HCT116 (cell line): ENCODE measurements around the gene MAU2. TPM values are rescaled to one million over a fixed set of nuclear protein-coding genes. Genes with fewer than 3 reads are reported as not detected.

Experiments used
- ATAC-seq: fragments of 200-7000 bp; cut with Tn5 transposase; 2 replicates; pipeline ENCODE4 v1.9.1; 2020; ENCODE audit warnings: mild to moderate bottlenecking, moderate library complexity
- BruUV-seq: library from RNA; stranded (reverse); fragments of 400-500 nt; replicated peaks from 2 replicates; lab custom pipeline; 2021; lab: Mats Ljungman, UMichigan
- CTCF ChIA-PET: fragments of 300-600 bp; sonication (Branson Sonifier 250); formaldehyde crosslinking; loops from one replicate; lab custom pipeline; 2021; ENCODE audit warnings: antibody characterized with exemption; lab: Charles Lee
- POLR2A ChIA-PET: fragments of 300-600, 350-600 bp; sonication (Branson Sonifier 250); formaldehyde crosslinking; loops from one replicate; lab custom pipeline; 2021; ENCODE audit warnings: antibody characterized with exemption; lab: Charles Lee
- RAD21 ChIA-PET, 2 experiments: fragments of 300-600 bp; sonication (Branson Sonifier 250); formaldehyde crosslinking; loops; one replicate each; lab custom pipeline; 2023; ENCODE audit warnings: low total read pairs in 2 of 2; ENCODE audit not compliant: uncharacterized antibody in 2 of 2, unreplicated experiment in 2 of 2, low non-redundant PET in 1 of 2; lab: Charles Lee
- DNase-seq: peaks from one replicate; pipeline ENCODE4 v3.0.0-alpha.2; 2010; ENCODE audit warnings: low read depth, low spot score
- H2AFZ ChIP-seq: fragments of 200-600 bp; shearing (Covaris generic), sonication (generic); 2 replicates; pipeline ENCODE4 v1.6.1; 2017; ENCODE audit warnings: low read depth, mixed run types, mixed read lengths, antibody characterized with exemption, low read length; ENCODE audit not compliant: poor library complexity, severe bottlenecking
- H3K27ac ChIP-seq: 2 replicates; pipeline ENCODE4 v1.5.1; 2012; ENCODE audit warnings: low read depth, low read length
- H3K27me3 ChIP-seq: fragments of 200-600 bp; sonication (generic); 2 replicates; pipeline ENCODE4 v1.6.1; 2016; ENCODE audit warnings: mixed run types, low read length, mixed read lengths; ENCODE audit not compliant: insufficient read depth
- H3K36me3 ChIP-seq, 2 experiments: fragments of 200-500 bp in 1 of 2; fragments of 200-600 bp in 1 of 2; sonication (Bioruptor generic) in 1 of 2; sonication (generic) in 1 of 2; 2 replicates each; pipeline versions ENCODE4 v1.5.1 to v1.6.1; 2014 to 2016; ENCODE audit warnings: low read length in 2 of 2, inconsistent platforms in 1 of 2, mixed read lengths in 1 of 2, mixed run types in 1 of 2; ENCODE audit not compliant: insufficient read depth in 2 of 2, control insufficient read depth in 1 of 2
- H3K4me1 ChIP-seq, 2 experiments: fragments of 200-600 bp in 1 of 2; sonication (generic) in 1 of 2; 2 replicates each; pipeline versions ENCODE4 v1.5.1 to v1.6.1; 2012 to 2017; ENCODE audit warnings: low read length in 2 of 2, inconsistent platforms in 1 of 2, mild to moderate bottlenecking in 1 of 2, mixed read lengths in 1 of 2, mixed run types in 1 of 2, moderate library complexity in 1 of 2; ENCODE audit not compliant: insufficient read depth in 2 of 2, control insufficient read depth in 1 of 2
- H3K4me2 ChIP-seq: fragments of 200-600 bp; sonication (generic); 2 replicates; pipeline ENCODE4 v1.6.1; 2017; ENCODE audit warnings: mixed run types, low read length, mixed read lengths
- H3K4me3 ChIP-seq, 2 experiments: fragments of 200-600 bp in 1 of 2; sonication (generic) in 1 of 2; replicated peaks in 1 of 2; 2 replicates each; pipeline ENCODE4 v1.5.1; 2011 to 2016; ENCODE audit warnings: low read length in 2 of 2, control low read depth in 1 of 2, low read depth in 1 of 2, mild to moderate bottlenecking in 1 of 2, mixed read lengths in 1 of 2, mixed run types in 1 of 2
- H3K79me2 ChIP-seq: fragments of 200-600 bp; sonication (generic); 2 replicates; pipeline ENCODE4 v1.6.1; 2017; ENCODE audit warnings: mild to moderate bottlenecking, mixed run types, low read length, moderate library complexity, mixed read lengths; ENCODE audit not compliant: insufficient read depth
- H3K9ac ChIP-seq: fragments of 200-600 bp; sonication (generic); 2 replicates; pipeline ENCODE4 v1.6.1; 2016; ENCODE audit warnings: low read length, mixed read lengths
- H3K9me2 ChIP-seq: fragments of 200-600 bp; sonication (generic), shearing (Covaris generic); 2 replicates; pipeline ENCODE4 v1.6.1; 2017; ENCODE audit warnings: mixed run types, mild to moderate bottlenecking, moderate library complexity; ENCODE audit not compliant: insufficient read depth
- H3K9me3 ChIP-seq, 2 experiments: fragments of 200-500 bp in 1 of 2; fragments of 200-600 bp in 1 of 2; sonication (Bioruptor generic) in 1 of 2; sonication (generic) in 1 of 2; 2 replicates each; pipeline ENCODE4 v1.6.1; 2014 to 2017; ENCODE audit warnings: low read length in 2 of 2, mixed read lengths in 2 of 2, inconsistent platforms in 1 of 2, low read depth in 1 of 2, mild to moderate bottlenecking in 1 of 2, mixed run types in 1 of 2, moderate library complexity in 1 of 2; ENCODE audit not compliant: control insufficient read depth in 1 of 2, insufficient read depth in 1 of 2
- H4K20me1 ChIP-seq: fragments of 200-600 bp; sonication (generic), shearing (Covaris generic); 2 replicates; pipeline ENCODE4 v1.6.1; 2017; ENCODE audit warnings: mixed run types, mild to moderate bottlenecking, moderate library complexity; ENCODE audit not compliant: insufficient read depth
- CBX3 ChIP-seq: IDR thresholded peaks from 2 replicates; pipeline ENCODE4 v1.6.1; 2012; ENCODE audit warnings: low read depth
- CEBPB ChIP-seq: IDR thresholded peaks from 2 replicates; pipeline ENCODE4 v1.6.1; 2012; ENCODE audit warnings: low read depth
- EGR1 ChIP-seq: IDR thresholded peaks from 2 replicates; pipeline ENCODE4 v1.6.1; 2012; ENCODE audit warnings: low read depth
- ELF1 ChIP-seq: IDR thresholded peaks from 2 replicates; pipeline ENCODE4 v1.6.1; 2012; ENCODE audit warnings: low read depth, borderline replicate concordance
- JUND ChIP-seq: IDR thresholded peaks from 2 replicates; pipeline ENCODE4 v1.6.1; 2012
- POLR2A ChIP-seq: IDR thresholded peaks from 2 replicates; pipeline ENCODE4 v1.7.0; 2011; ENCODE audit warnings: borderline replicate concordance; ENCODE audit not compliant: insufficient read depth, insufficient read length; ENCODE audit errors: extremely low read depth
- POLR2AphosphoS5 ChIP-seq: IDR thresholded peaks from 2 replicates; pipeline ENCODE4 v1.6.1; 2011; ENCODE audit warnings: mild to moderate bottlenecking, low read depth, low read length, moderate library complexity
- RAD21 ChIP-seq: IDR thresholded peaks from 2 replicates; pipeline ENCODE4 v1.6.1; 2012; ENCODE audit warnings: low read depth, mild to moderate bottlenecking
- SP1 ChIP-seq: IDR thresholded peaks from 2 replicates; pipeline ENCODE4 v1.6.1; 2012; ENCODE audit warnings: low read depth
- SRF ChIP-seq: IDR thresholded peaks from 2 replicates; pipeline ENCODE4 v1.6.1; 2012; ENCODE audit warnings: low read depth
- TCF7L2 ChIP-seq: IDR thresholded peaks from 2 replicates; pipeline ENCODE4 v1.7.0; 2011; ENCODE audit warnings: borderline replicate concordance, inconsistent platforms; ENCODE audit not compliant: insufficient read depth, insufficient read length; ENCODE audit errors: extremely low read depth
- ZNF274 ChIP-seq: fragments of 200-500 bp; sonication (Bioruptor generic); IDR thresholded peaks from 2 replicates; pipeline ENCODE4 v1.6.1; 2014; ENCODE audit warnings: mild to moderate bottlenecking, low read depth, low read length, inconsistent platforms
- intact Hi-C: fragments of 100-400 bp; cut with micrococcal nuclease; formaldehyde crosslinking; loops from 2 replicates; pipeline ENCODE4 v1.10.0; 2022
- total RNA-seq: library from RNA; stranded (reverse); gene quantifications from one replicate; pipeline ENCODE4 v1.2.1, GENCODE V29; 2021; ENCODE audit not compliant: unreplicated experiment
- TF ChIP-seq, protein P1 (sequence below), 3 experiments: fragments of 200-600 bp in 1 of 3; sonication (generic) in 1 of 3; IDR thresholded peaks in 2 of 3; conservative IDR thresholded peaks in 1 of 3; 2 replicates each; pipeline ENCODE4 v1.5.1; 2012 to 2017; ENCODE audit warnings: low read depth in 2 of 3, low read length in 2 of 3, antibody characterized with exemption in 1 of 3, borderline replicate concordance in 1 of 3, control low read depth in 1 of 3, mild to moderate bottlenecking in 1 of 3, mixed read lengths in 1 of 3, mixed run types in 1 of 3, moderate library complexity in 1 of 3; ENCODE audit not compliant: insufficient read depth in 1 of 3
- TF ChIP-seq, protein P2 (sequence below): IDR thresholded peaks from 2 replicates; pipeline ENCODE4 v1.6.1; 2012

MAU2 gene
- total RNA-seq, 1 experiment from 2014 or later: 36.2 TPM

DNA sequence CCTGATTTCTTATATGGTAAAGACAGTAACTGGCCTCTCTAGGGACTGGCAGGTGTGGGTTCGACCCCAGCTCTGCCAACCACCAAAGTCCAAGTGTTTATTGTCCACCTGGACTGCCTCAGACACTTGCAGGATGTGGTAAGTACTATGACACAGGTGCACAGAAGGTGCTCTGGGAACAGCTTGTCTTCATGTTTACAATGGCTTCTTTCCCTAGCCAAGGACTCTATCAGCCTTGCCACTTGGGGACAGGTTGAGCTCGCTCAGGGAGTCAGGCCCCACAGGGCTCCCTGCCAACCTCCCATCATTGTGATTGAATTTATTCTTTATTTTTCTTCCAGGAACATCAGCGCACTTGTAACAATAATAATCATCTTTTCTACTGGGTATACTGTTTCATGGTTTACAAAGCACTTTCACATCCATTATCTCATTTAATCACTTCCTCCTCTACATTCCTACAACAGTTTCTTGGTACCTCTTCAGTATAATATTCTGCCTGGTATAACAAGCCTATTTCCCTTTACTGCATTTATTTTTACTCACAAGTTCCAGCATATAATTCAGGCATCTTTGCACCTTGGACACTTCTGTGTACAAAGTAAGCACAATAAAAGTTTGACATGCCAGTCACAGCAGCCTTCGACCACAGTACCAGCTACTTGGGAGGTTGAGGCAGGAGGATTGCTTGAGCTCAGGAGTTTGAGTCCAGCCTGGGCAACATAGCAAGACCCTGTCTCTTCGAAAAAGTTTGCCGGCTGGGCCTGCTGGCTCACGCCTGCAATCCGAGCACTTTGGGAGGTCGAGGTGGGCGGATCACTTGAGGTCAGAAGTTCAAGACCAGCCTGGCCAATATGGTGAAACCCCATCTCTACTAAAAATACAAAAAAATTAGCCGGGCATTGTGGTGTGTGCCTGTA lies 60.6 kb downstream of the MAU2 start:
- intact Hi-C loops: no loop called here
- POLR2A ChIA-PET: interaction anchor here (1.2 kb wide), 1 partner anchor 9 kb away, joined by 3 read pairs; no protein-coding TSS in a partner anchor

DNA sequence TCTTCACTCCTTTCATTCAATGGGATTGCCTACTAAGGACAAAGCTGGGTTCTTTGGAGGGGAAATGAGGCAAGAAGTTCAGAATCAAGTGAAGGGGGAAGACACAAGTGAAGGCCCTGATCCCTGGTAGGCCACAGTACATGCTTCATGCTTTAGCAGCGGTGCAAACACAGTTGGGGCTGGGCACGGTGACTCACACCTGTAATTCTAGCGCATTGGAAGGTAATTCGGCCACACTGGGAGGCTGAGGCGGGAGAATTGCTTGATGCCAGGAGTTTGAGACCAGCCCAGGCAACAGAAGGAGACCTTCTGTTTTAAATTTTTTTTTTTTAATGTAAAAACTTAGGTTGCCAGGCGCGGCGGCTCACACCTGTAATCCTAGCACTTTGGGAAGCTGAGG lies 61.5 kb downstream of the MAU2 start:
- Histone ChIP-seq H3K9ac (no peak overlapping the region), H3K4me3 (no peak overlapping the region), H3K79me2 (peaks cover 12% of the 10 kb centered on the region), H3K27ac (no peak overlapping the region), H2AFZ (no peak overlapping the region), H3K4me2 (no peak overlapping the region), H4K20me1 (no peaks in the 10 kb centered on the region), H3K4me1 (peaks cover 38 to 60% of the 10 kb centered on the region in 2 experiments), H3K36me3 (no peaks in the 10 kb centered on the region), H3K27me3 (no peaks in the 10 kb centered on the region), H3K9me3 (no peaks in the 10 kb centered on the region), H3K9me2 (no peaks in the 10 kb centered on the region)
- no peak for DNase-seq
- CTCF ChIA-PET: no interaction called here
- POLR2A ChIA-PET: no interaction called here
- RAD21 ChIA-PET: no interaction called here
- no peak for TF ChIP-seq ELF1
- no peak for TF ChIP-seq EGR1
- TF ChIP-seq CBX3: no peak
- TF ChIP-seq, protein P1, sequence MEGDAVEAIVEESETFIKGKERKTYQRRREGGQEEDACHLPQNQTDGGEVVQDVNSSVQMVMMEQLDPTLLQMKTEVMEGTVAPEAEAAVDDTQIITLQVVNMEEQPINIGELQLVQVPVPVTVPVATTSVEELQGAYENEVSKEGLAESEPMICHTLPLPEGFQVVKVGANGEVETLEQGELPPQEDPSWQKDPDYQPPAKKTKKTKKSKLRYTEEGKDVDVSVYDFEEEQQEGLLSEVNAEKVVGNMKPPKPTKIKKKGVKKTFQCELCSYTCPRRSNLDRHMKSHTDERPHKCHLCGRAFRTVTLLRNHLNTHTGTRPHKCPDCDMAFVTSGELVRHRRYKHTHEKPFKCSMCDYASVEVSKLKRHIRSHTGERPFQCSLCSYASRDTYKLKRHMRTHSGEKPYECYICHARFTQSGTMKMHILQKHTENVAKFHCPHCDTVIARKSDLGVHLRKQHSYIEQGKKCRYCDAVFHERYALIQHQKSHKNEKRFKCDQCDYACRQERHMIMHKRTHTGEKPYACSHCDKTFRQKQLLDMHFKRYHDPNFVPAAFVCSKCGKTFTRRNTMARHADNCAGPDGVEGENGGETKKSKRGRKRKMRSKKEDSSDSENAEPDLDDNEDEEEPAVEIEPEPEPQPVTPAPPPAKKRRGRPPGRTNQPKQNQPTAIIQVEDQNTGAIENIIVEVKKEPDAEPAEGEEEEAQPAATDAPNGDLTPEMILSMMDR (IDR thresholded peaks at IDR 0.05 in 2 of 3, conservative IDR thresholded peaks at IDR 0.05 in 1 of 3; ENCODE audit: borderline replicate concordance in 1 of 3, insufficient read depth in 1 of 3, low read depth in 2 of 3, low read length in 2 of 3): no peak
- TF ChIP-seq ZNF274: no peak
- no peak for ATAC-seq
- intact Hi-C loops: no loop called here
- no TSS peak for BruUV-seq

More for the DNA sequence above, 60.6 kb downstream of the MAU2 start:
- H3K4me2 ChIP-seq: no peak overlapping the region
- ChIA-PET RAD21 (interaction anchor here in 1 of 2 experiments (0.6 kb wide), 1 partner anchor 12 kb away, joined by 5 read pairs; no protein-coding TSS in a partner anchor), CTCF (no interaction called here)
- ATAC-seq (no peak), DNase-seq (no peak)
- peaks cover 3% of the 10 kb centered on the region for H3K79me2 ChIP-seq
- peaks cover 39 to 61% of the 10 kb centered on the region in 2 experiments for H3K4me1 ChIP-seq
- H3K27me3 ChIP-seq: no peaks in the 10 kb centered on the region
- H3K36me3 ChIP-seq: no peaks in the 10 kb centered on the region
- no peak overlapping the region for H3K4me3 ChIP-seq
- no TSS peak for BruUV-seq
- no peaks in the 10 kb centered on the region for H3K9me3 ChIP-seq
- no peaks in the 10 kb centered on the region for H3K9me2 ChIP-seq
- no peak overlapping the region for H3K27ac ChIP-seq
- H2AFZ ChIP-seq: no peak overlapping the region
- no peaks in the 10 kb centered on the region for H4K20me1 ChIP-seq
- no peak overlapping the region for H3K9ac ChIP-seq
- TF ChIP-seq SRF (no peak), RAD21 (no peak), ZNF274 (no peak), CEBPB (no peak), TCF7L2 (no peak), ELF1 (no peak), POLR2A (no peak), POLR2AphosphoS5 (no peak), SP1 (no peak), JUND (no peak), CBX3 (no peak)
- TF ChIP-seq, protein P2, sequence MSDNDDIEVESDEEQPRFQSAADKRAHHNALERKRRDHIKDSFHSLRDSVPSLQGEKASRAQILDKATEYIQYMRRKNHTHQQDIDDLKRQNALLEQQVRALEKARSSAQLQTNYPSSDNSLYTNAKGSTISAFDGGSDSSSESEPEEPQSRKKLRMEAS: no peak
